VCaP (cell line): ENCODE results near the gene MS4A3.

Source experiments
- H3K27ac ChIP-seq: fragments of 450-650 bp; 2 replicates; pipeline ENCODE4 v1.5.1; 2017
- CTCF ChIP-seq: fragments of 450-650 bp; conservative IDR thresholded peaks from 2 replicates; pipeline ENCODE4 v1.5.1; 2017; ENCODE audit warnings: mild to moderate bottlenecking, moderate library complexity

The MS4A3 gene

DNA sequence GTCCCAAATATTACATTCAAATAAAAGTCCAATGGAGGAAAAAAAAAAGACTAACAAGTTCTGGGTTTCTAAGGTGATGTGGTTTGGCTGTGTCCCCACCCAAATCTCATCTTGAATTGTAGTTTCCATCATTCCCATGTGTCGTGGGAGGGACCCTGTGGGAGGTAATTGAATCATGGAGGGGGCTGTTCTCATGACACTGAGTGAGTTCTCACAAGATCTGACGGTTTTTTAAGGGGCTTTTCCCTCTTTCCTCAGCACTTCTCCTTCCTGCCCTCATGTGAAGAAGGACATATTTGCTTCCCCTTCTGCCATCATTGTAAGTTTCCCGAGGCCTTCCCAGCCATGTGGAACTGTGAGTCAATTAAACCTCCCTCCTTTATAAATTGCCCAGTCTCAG, 24.1 kb downstream of the MS4A3 start:
- TF ChIP-seq CTCF = no peak
- H3K27ac ChIP-seq = no peak overlapping the region

DNA sequence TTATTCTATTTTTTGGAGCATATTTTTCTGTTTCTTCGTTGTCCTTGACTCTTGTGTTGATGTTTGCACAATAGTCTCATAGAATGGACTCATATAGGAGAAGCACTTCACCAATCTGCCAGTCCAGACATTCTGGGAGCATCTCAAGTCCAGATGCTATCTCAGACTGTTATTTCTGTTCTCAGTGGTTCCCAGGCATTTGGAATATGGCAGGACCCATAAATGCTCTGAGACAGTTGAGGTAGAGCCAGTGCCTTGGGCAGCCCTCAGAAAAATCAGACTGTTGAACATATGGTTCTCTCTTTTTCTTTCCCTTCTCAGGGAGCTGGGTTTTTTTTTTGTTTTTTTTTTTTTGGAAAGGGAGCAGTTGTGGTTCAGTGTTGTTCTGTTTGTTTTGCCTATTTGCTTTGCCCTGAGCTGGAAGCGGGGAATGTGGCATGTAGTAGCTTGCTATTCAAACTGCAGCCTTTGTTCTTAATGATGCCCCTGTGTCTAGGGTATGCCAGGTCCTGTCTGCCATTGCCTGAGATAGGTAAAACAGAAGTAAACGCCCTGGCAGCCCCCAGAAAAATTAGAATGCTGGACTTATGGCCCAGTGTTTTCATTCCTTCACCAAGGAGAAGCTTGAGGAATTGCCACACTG, 28.3 kb downstream of the MS4A3 start:
- TF ChIP-seq CTCF = no peak
- H3K27ac ChIP-seq = no peak overlapping the region

GRCh38 chr11:60085909-60086308, 29.4 kb downstream of the MS4A3 start:
- no peak overlapping the region for H3K27ac ChIP-seq
- no peak for TF ChIP-seq CTCF

DNA sequence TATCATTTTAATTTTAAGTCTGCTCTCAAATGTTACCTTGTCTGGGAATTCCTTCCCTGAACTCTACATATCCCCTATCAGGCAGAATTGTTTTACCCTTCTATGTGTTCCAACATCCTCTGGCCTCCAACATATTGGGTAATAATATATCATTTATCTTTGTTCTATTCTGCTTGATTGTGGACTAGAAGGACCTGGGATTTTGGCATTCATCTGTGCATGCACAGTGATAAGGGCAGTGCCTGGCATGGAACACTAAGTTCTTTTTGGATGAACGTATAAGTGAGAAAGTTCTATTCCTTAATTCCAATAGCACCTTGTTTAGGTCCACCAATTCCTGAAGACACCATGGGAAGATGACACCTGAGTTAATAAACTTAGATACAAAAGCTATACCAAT, 30.8 kb downstream of the MS4A3 start:
- no peak overlapping the region for H3K27ac ChIP-seq
- no peak for TF ChIP-seq CTCF

GRCh38 chr11:60088364-60088763, 31.9 kb downstream of the MS4A3 start, which contains the start of gene MS4A2:
Gene MS4A2 (plus strand): TSS chr11:60088664. CDS start chr11:60088766, 102 bp downstream.
- TF ChIP-seq CTCF = no peak
- H3K27ac ChIP-seq = no peak within 1 kb of the TSS; the same call in 1 of the 2 replicates

DNA sequence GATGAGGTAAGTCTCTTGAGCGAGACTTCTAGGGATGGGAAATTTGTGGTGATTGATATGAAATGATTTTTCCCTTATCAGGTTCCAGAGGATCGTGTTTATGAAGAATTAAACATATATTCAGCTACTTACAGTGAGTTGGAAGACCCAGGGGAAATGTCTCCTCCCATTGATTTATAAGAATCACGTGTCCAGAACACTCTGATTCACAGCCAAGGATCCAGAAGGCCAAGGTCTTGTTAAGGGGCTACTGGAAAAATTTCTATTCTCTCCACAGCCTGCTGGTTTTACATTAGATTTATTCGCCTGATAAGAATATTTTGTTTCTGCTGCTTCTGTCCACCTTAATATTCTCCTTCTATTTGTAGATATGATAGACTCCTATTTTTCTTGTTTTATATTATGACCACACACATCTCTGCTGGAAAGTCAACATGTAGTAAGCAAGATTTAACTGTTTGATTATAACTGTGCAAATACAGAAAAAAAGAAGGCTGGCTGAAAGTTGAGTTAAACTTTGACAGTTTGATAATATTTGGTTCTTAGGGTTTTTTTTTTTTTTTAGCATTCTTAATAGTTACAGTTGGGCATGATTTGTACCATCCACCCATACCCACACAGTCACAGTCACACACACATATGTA, 39.1 kb downstream of the MS4A3 start:
- peak overlapping the region; percentile 59 for H3K27ac ChIP-seq
- TF ChIP-seq CTCF = no peak

GRCh38 chr11:60097189-60097588, 40.7 kb downstream of the MS4A3 start:
- H3K27ac ChIP-seq = no peak overlapping the region
- no peak for TF ChIP-seq CTCF
